Adrenal gland (tissue), 12 donors: Measurements from ENCODE around the gene CIAPIN1. TPM values are rescaled to one million over a fixed set of nuclear protein-coding genes. Genes with fewer than 3 reads are reported as not detected.

Source experiments
- DNase-seq, 7 donors: peaks; one replicate each; pipeline ENCODE4 v3.0.0-alpha.2; 2019 to 2020
- H3K27ac ChIP-seq, 5 donors: fragments of 200-600 bp; sonication (generic) in 4 of 5; 1 replicate in 3 of 5; 2 replicates in 2 of 5; pipeline versions ENCODE4 v1.5.1 to v1.8.0; 2016 to 2020; ENCODE audit warnings: mild to moderate bottlenecking in 1 of 5
- H3K27me3 ChIP-seq: fragments of 200-600 bp; 2 replicates; pipeline ENCODE4 v1.8.0; 2021
- H3K36me3 ChIP-seq, 2 donors: fragments of 200-600 bp; replicated peaks in 1 of 2; 1 replicate in 1 of 2; 2 replicates in 1 of 2; pipeline versions ENCODE4 v1.5.1 to v1.8.0; 2018 to 2022
- H3K4me1 ChIP-seq, 2 donors: fragments of 200-600 bp; replicated peaks in 1 of 2; 1 replicate in 1 of 2; 2 replicates in 1 of 2; pipeline versions ENCODE4 v1.5.1 to v1.8.0; 2018 to 2021
- H3K4me3 ChIP-seq, 4 donors: fragments of 200-600 bp; sonication (generic) in 3 of 4; one replicate each; pipeline ENCODE4 v1.5.1; 2016 to 2018
- H3K9me3 ChIP-seq, 3 donors: fragments of 200-600 bp; sonication (generic) in 1 of 3; replicated peaks in 1 of 3; 1 replicate in 2 of 3; 2 replicates in 1 of 3; pipeline versions ENCODE4 v1.5.1 to v1.8.0; 2016 to 2021
- POLR2A ChIP-seq, 2 donors: fragments of 450-650 bp; IDR thresholded peaks; one replicate each; pipeline ENCODE4 v1.6.1; 2017; ENCODE audit warnings: antibody characterized with exemption in 2 of 2, mild to moderate bottlenecking in 2 of 2, moderate library complexity in 1 of 2
- WGBS, 4 donors: extraction: QIAGEN DNeasy Blood & Tissue Kit in 2 of 4; methylation state at CpG; one replicate each; pipeline versions ENCODE4 v1.1.5 to v1.1.7; 2013 to 2017; 5-methylcytosine and 5-hydroxymethylcytosine counted together
- intact Hi-C, 2 donors: fragments of 100-400 bp; cut with DNase I; formaldehyde crosslinking; loops; one replicate each; pipeline versions ENCODE4 v1.14.1 to v1.15.0; 2022 to 2023
- polyA plus RNA-seq, 3 donors: library from polyadenylated mRNA; stranded (reverse); fragments of 200-250 nt in 2 of 3; fragments of 350-450 nt in 1 of 3; fragmentation: Illumina TruSeq in 1 of 3; extraction: RNeasy Lipid Tissue Mini Kit (QIAGEN cat#74804) in 1 of 3; gene quantifications; one replicate each; pipeline ENCODE4 v1.2.3, GENCODE V29; 2013 to 2014
- total RNA-seq, 9 donors: library from RNA; depleted of rRNA in 4 of 9; stranded (reverse); fragments of >200 nt in 4 of 9; fragments of 120-200 nt in 1 of 9; fragmentation: NEBNext Ultra II Directional in 1 of 9; extraction: Animal tissue kit (Norgen Biotek cat#: 25700) in 1 of 9; gene quantifications; one replicate each; pipeline versions ENCODE4 v1.1.0 to v1.2.4, GENCODE V29; 2013 to 2023
- TF ChIP-seq, protein P1 (sequence below), 6 experiments: fragments of 450-650 bp in 4 of 6; fragments of 200-600 bp in 2 of 6; sonication (generic) in 1 of 6; IDR thresholded peaks; 1 replicate in 5 of 6; 2 replicates in 1 of 6; pipeline versions ENCODE4 v1.5.1 to v1.8.0; 2016 to 2021; ENCODE audit warnings: antibody characterized with exemption in 6 of 6, mild to moderate bottlenecking in 2 of 6, moderate library complexity in 1 of 6
- donor health status: healthy with polysubstance abuse.
- donor health status: Bipolar disorder and iron deficiency.
- donor health status: DM: yes; HTN: yes; CAD: no.
- donor health status: DM: no; HTN: no; CAD: no.
- donor health status: DM: no; HTN: no; CAD: no.
- donor health status: DM: yes; HTN: yes; CAD: no.

Gene CIAPIN1
- total and polyA plus RNA-seq, 12 donors = 15.8 to 155 (median 50.7) TPM

DNA sequence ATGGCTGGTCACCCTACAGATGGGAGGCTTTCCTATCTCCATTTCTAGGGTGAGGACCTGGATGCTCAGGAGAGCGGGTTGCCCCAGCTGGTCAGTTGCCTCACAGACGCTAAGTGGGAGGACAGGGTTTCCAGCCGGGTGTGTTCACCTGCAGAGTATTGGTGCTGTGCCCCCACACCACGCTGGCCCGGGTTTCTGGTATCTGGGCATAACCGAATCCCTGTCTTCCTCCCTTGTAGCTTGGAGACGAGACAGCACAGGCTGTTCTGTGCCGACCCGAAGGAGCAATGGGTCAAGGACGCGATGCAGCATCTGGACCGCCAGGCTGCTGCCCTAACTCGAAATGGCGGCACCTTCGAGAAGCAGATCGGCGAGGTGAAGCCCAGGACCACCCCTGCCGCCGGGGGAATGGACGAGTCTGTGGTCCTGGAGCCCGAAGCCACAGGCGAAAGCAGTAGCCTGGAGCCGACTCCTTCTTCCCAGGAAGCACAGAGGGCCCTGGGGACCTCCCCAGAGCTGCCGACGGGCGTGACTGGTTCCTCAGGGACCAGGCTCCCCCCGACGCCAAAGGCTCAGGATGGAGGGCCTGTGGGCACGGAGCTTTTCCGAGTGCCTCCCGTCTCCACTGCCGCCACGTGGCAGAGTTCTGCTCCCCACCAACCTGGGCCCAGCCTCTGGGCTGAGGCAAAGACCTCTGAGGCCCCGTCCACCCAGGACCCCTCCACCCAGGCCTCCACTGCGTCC lies 65.2 kb downstream of the CIAPIN1 start:
- Histone ChIP-seq H3K4me3 (no peak overlapping the region), H3K4me1 (peaks cover 0 to 3% of the 10 kb centered on the region in 2 donors), H3K9me3 (no peaks in the 10 kb centered on the region), H3K27ac (no peak overlapping the region), H3K36me3 (no peaks in the 10 kb centered on the region), H3K27me3 (no peaks in the 10 kb centered on the region)
- DNase-seq = no peak
- no peak for TF ChIP-seq POLR2A (IDR thresholded peaks at IDR 0.05)
- TF ChIP-seq, protein P1, sequence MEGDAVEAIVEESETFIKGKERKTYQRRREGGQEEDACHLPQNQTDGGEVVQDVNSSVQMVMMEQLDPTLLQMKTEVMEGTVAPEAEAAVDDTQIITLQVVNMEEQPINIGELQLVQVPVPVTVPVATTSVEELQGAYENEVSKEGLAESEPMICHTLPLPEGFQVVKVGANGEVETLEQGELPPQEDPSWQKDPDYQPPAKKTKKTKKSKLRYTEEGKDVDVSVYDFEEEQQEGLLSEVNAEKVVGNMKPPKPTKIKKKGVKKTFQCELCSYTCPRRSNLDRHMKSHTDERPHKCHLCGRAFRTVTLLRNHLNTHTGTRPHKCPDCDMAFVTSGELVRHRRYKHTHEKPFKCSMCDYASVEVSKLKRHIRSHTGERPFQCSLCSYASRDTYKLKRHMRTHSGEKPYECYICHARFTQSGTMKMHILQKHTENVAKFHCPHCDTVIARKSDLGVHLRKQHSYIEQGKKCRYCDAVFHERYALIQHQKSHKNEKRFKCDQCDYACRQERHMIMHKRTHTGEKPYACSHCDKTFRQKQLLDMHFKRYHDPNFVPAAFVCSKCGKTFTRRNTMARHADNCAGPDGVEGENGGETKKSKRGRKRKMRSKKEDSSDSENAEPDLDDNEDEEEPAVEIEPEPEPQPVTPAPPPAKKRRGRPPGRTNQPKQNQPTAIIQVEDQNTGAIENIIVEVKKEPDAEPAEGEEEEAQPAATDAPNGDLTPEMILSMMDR (IDR thresholded peaks at IDR 0.05) = no peak
- WGBS, 4 donors = 85 to 93% (median 91%) methylated on average over 13 to 35 of the region's 35 CpGs
- intact Hi-C loops = no loop called here

DNA sequence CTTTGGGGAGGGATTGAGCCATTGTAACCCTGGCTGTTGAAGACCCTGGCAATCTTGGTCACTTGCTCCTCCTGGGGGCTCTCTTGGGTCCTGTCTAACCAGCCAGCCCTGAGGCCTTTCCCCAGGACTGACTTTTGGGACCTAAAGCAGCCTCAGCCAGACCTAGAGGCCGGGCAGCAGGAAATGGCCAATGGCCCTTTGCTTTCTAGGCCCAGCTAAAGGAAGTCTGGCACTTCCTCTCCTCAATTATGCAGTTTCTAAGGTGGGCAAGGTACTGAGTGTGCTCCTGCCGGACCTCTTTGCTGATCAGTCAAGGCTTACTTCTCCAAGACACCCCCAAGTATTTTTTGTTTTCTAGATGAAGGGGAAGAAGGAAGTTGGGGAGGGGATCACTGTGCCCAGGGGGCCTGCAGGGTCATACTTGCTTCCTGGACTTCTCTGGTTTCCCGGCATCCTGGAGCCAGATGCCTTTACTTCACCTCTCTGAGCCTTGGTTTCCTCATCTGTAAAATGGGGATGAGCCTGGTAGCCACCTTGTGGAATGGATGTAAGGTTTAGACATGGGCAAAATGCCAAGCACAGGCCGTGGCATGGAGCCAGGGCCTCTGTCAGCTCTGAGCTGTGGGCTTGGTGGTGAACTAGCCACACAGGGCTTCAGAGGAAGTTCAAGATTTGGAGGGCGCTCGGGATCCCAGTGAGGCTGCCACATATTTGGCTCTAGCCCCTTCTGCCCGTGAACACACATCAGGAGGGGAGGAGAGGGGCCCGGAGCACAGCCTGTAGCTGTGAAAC lies 66.3 kb downstream of the CIAPIN1 start:
- H3K4me1 ChIP-seq = no peaks in the 10 kb centered on the region
- intact Hi-C loops = no loop called here
- no peak for TF ChIP-seq POLR2A (IDR thresholded peaks at IDR 0.05)
- TF ChIP-seq, protein P1 (IDR thresholded peaks at IDR 0.05) = no peak
- H3K4me3 ChIP-seq = no peak overlapping the region
- no peaks in the 10 kb centered on the region for H3K27me3 ChIP-seq
- H3K36me3 ChIP-seq = no peaks in the 10 kb centered on the region
- H3K9me3 ChIP-seq = no peaks in the 10 kb centered on the region
- WGBS, 4 donors = 62 to 70% (median 65%) methylated on average over 8 of the region's 8 CpGs
- peak in 6 of 7 donors; percentile 27 to 63 (median 40) for DNase-seq
- no peak overlapping the region for H3K27ac ChIP-seq

DNA sequence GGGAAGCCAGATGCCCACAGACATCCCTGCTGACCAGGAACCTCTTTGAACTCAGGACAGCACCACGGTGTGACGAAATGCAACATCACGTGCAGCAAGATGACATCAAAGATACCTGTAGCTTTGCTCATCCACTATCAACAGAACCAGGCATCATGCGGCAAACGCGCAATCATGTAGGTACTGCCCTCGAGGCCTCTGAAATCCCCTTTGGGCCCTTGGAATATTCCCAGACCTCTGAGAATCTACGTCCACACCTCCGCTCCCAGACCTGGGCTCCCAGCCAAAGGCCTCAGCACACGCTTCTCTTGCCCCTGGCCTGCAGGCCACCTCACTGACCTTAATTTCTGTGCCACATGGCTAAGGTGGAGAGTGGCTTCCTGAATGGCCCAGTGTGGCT lies 67.6 kb downstream of the CIAPIN1 start:
- no peak overlapping the region for H3K27ac ChIP-seq
- H3K27me3 ChIP-seq = no peaks in the 10 kb centered on the region
- no peak overlapping the region for H3K4me3 ChIP-seq
- WGBS, 4 donors = 67 to 75% (median 70%) methylated on average over 8 to 10 of the region's 10 CpGs
- H3K4me1 ChIP-seq = no peaks in the 10 kb centered on the region
- peak in 2 of 7 donors; percentile 24 to 25 for DNase-seq
- TF ChIP-seq, protein P1 (IDR thresholded peaks at IDR 0.05) = no peak
- no peak for TF ChIP-seq POLR2A (IDR thresholded peaks at IDR 0.05)
- intact Hi-C loops = no loop called here
- no peaks in the 10 kb centered on the region for H3K9me3 ChIP-seq
- no peaks in the 10 kb centered on the region for H3K36me3 ChIP-seq

Other genes starting within 250 kb of the CIAPIN1 start
- 100 to 1,000 TPM in 1 of 9 donors, 10 to 100 TPM in 8; 47.9 to 116 (median 58.2) TPM for gene ARL2BP, start 202.1 kb downstream of the CIAPIN1 start, total RNA-seq
- 100 to 1,000 TPM in 1 of 3 donors, 10 to 100 TPM in 2; 32.6 to 136 (median 35.2) TPM for gene ARL2BP, start 202.1 kb downstream of the CIAPIN1 start, polyA plus RNA-seq
- gene PLLP, start 162.7 kb downstream of the CIAPIN1 start, total RNA-seq = 1 to 10 TPM; 1.0 to 10.0 (median 2.7) TPM
- gene PLLP, start 162.7 kb downstream of the CIAPIN1 start, polyA plus RNA-seq = 1 to 10 TPM; 1.5 to 7.0 (median 2.7) TPM
- gene CCL22, start 88.6 kb downstream of the CIAPIN1 start, total RNA-seq = 1 to 10 TPM in 2 of 9 donors, under 1 TPM in 4, not detected in 3; 0.14 to 3.0 (median 0.45) TPM
- 1 to 10 TPM in 1 of 3 donors, under 1 TPM in 2; 0.03 to 2.6 (median 0.08) TPM for gene CCL22, start 88.6 kb downstream of the CIAPIN1 start, polyA plus RNA-seq
- 10 to 100 TPM in 1 of 9 donors, 1 to 10 TPM in 8; 3.3 to 14.1 (median 7.0) TPM for gene CX3CL1, start 74.9 kb downstream of the CIAPIN1 start, total RNA-seq
- gene CX3CL1, start 74.9 kb downstream of the CIAPIN1 start, polyA plus RNA-seq = 1 to 10 TPM; 1.9 to 7.2 (median 6.0) TPM
- not detected for gene CCL17, start 42.6 kb downstream of the CIAPIN1 start, total RNA-seq
- not detected for gene CCL17, start 42.6 kb downstream of the CIAPIN1 start, polyA plus RNA-seq
- 100 to 1,000 TPM in 1 of 9 donors, 10 to 100 TPM in 8; 60.9 to 277 (median 85.5) TPM for gene COQ9, start 94 bp upstream of the CIAPIN1 start, total RNA-seq
- gene COQ9, start 94 bp upstream of the CIAPIN1 start, polyA plus RNA-seq = 100 to 1,000 TPM; 165 to 203 (median 177) TPM
- 100 to 1,000 TPM in 4 of 9 donors, 10 to 100 TPM in 5; 52.8 to 147 (median 99.9) TPM for gene POLR2C, start 15.3 kb upstream of the CIAPIN1 start, total RNA-seq
- 10 to 100 TPM; 28.3 to 73.9 (median 32.4) TPM for gene POLR2C, start 15.3 kb upstream of the CIAPIN1 start, polyA plus RNA-seq
- gene DOK4, start 39.1 kb upstream of the CIAPIN1 start, total RNA-seq = 10 to 100 TPM in 8 of 9 donors, 1 to 10 TPM in 1; 8.8 to 36.1 (median 18.4) TPM
- 10 to 100 TPM in 2 of 3 donors, 1 to 10 TPM in 1; 4.3 to 31.8 (median 19.0) TPM for gene DOK4, start 39.1 kb upstream of the CIAPIN1 start, polyA plus RNA-seq
- gene CCDC102A, start 89.2 kb upstream of the CIAPIN1 start, total RNA-seq = 10 to 100 TPM in 4 of 9 donors, 1 to 10 TPM in 5; 2.2 to 23.6 (median 9.3) TPM
- 1 to 10 TPM; 1.6 to 8.5 (median 3.8) TPM for gene CCDC102A, start 89.2 kb upstream of the CIAPIN1 start, polyA plus RNA-seq
- under 1 TPM in 6 of 9 donors, not detected in 3; 0.14 to 0.54 (median 0.26) TPM for gene ADGRG5, start 95.3 kb upstream of the CIAPIN1 start, total RNA-seq
- gene ADGRG5, start 95.3 kb upstream of the CIAPIN1 start, polyA plus RNA-seq = under 1 TPM; 0.22 to 0.48 (median 0.24) TPM
- gene ADGRG1, start 181.2 kb upstream of the CIAPIN1 start, total RNA-seq = 10 to 100 TPM in 8 of 9 donors, 1 to 10 TPM in 1; 1.8 to 69.9 (median 43.2) TPM
- gene ADGRG1, start 181.2 kb upstream of the CIAPIN1 start, polyA plus RNA-seq = 10 to 100 TPM; 14.7 to 45.0 (median 19.8) TPM
- gene ADGRG3, start 220.9 kb upstream of the CIAPIN1 start, total RNA-seq = 1 to 10 TPM in 1 of 9 donors, under 1 TPM in 4, not detected in 4; 0.14 to 1.5 (median 0.50) TPM
- 1 to 10 TPM in 1 of 3 donors, under 1 TPM in 2; 0.20 to 2.0 (median 0.40) TPM for gene ADGRG3, start 220.9 kb upstream of the CIAPIN1 start, polyA plus RNA-seq
- gene DRC7, start 247.4 kb upstream of the CIAPIN1 start, total RNA-seq = under 1 TPM in 1 of 9 donors, not detected in 8; 0.33 TPM
- gene DRC7, start 247.4 kb upstream of the CIAPIN1 start, polyA plus RNA-seq = under 1 TPM in 2 of 3 donors, not detected in 1; 0.03 to 0.72 TPM